Measurements from ENCODE around the gene JADE2.
"Not testable (repeated sequence)": the region's sequence is repeated elsewhere in the genome, so short reads cannot be mapped to it uniquely, and the experiment has no call there.

The JADE2 gene

DNA sequence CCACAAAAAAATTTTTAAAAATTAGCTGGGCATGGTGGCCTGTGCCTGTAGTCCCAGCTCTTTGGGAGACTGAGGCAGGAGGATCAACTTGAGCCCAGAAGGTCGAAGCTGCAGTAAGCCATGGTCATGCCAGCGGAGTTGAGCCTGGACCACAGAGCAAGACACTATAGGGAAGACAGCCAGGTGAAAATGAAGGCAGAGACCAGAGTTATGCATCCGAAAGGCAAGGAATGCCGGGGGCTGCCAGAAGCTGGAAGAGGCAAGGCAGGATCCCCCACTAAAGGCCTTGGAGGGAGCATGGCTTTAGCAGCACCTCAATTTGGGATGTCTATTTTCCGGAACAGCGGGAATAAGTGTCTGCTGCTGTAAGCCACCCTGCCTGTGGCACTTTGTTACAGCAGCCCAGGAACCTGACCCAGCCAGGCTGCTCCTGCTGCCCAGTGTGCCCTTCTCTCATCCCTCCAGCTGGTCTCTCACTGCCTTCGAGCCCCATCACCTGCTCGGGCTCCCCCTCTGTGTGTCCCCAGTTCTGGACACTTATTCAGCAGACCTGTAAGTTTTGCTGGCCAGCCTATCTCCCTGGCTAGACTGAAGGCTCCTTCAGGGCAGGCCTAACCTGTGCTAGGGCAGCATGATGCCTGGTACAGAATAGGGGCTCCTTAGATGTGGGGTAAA, 16.8 kb upstream of the JADE2 start:
- FAIRE-seq: no peak

DNA sequence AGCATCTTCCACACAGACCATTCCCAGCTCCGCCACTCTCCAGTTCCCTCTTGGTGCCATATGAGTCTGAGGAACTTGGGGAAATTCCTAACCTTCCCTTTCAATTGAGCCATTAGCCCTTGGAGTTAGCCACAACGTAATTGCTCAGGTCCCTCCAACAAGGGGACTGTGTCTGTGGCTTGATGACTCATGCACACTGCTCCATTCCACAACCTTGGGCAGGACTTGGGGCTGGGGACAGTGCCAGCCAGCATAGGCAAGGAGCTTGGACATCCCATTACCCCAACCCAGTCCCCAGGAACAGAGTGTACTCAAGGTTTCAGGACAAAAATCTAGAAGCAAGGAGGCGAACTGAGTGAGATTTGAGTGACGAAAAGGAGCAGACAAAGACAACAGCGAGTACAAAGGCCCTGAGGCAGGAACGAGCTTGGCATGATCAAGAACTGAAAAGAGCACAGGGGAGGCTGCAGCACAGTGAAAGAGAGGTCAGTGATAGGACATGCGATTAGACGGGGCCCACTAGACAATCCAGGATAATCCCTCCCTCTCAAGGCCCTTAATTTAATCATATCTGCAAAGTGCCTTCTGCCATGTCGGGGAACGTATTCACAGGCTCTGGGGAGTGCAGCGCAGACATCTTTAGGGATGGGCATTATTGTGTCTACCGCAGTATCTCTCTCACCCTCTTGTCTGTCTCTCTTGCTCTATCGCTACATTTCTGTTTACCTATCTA, 16.0 kb upstream of the JADE2 start:
- no peak for FAIRE-seq

GRCh38 chr5:134510970-134511795, 14.3 kb upstream of the JADE2 start:
- no peak for FAIRE-seq

GRCh38 chr5:134511796-134512660, 13.4 kb upstream of the JADE2 start:
- FAIRE-seq: no peak

DNA sequence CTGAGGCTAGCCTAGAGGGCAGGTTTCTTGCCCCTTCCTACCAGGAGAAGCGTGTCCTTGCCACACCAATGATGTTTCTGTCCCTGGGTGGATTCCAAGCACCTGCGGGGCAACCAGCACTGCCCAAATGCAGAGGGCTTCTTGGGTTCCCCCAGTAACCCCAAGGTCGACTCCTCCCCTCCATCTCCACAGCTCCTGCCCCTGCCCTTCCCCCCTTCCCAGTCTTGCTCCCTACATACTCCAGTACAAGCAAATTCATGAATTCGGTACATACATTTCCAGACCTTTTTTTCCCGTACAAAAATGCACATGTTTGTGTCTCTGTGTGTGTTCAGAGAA, 12.8 kb upstream of the JADE2 start:
- no peak for FAIRE-seq

- FAIRE-seq: no peak
Measured at GRCh38 chr5:134515801-134516200, 9.7 kb upstream of the JADE2 start.

GRCh38 chr5:134516984-134517383, 8.5 kb upstream of the JADE2 start:
- FAIRE-seq: not testable (repeated sequence)

- no peak for FAIRE-seq
Measured at GRCh38 chr5:134517553-134517952, 7.9 kb upstream of the JADE2 start.

GRCh38 chr5:134519989-134520388, 5.5 kb upstream of the JADE2 start:
- no peak for FAIRE-seq

DNA sequence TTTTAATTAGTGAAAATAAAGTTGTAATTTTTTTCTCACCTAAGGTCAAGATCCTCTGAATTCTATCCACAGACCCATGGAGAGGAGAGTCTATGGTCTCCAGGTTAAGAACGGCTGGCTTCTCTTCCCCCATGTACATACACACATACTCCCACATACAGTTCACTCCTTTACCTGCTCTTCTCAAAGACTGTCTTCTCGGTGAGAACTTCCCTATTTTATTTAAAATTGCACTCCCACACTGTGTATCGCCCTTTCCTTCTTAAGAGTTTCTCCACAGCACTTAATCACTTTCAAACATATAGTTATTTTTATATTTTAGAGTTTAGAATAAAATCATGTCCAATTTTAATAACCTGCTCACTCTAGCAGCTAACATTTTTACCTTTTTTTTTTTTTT, 3.6 kb upstream of the JADE2 start:
- FAIRE-seq: no peak

- no peak for FAIRE-seq
Measured at GRCh38 chr5:134523543-134524271, 1.8 kb upstream of the JADE2 start.

GRCh38 chr5:134524272-134524825, 1.1 kb upstream of the JADE2 start:
- no peak for FAIRE-seq

DNA sequence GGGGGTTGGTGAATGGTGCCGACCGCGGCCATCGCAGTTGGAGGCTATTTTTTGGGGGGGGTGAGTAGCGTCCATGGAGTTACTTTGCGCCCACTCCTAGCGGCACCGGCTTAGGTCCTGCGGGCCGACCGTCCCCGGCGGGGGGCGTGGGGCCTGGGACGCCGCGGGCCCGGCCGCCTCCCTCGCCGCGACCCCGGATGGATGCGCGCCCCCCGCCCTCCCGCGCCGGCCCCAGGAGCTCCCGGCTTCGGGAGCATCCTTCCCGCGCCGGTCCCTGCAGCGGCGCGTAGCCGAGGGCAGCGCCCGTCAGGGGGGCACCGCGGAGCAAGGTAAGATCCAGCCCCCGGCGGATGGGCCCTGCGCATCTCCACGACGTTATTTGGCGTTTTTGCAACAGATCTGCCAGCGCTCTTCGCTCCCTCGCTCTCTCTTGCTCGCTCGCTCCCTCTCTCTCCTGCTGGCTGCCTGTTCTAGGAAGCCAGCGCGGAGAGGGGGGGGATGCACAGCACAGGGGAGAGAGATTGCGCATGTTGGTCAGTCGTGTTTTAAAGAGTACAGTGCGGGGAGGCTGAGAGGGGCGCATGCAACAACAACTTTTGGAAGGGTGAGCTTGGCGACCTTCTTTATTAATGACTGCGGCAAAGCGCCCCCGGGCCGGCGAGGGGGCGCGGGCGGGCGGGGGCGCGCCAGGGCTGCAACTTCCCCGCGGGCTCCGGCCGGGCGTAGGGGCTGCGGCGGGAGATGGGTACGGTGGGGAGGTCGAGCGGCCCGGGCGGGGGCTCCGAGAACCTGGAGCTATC, 413 bp downstream of the JADE2 start:
- no peak for FAIRE-seq

GRCh38 chr5:134526483-134527155, 1.1 kb downstream of the JADE2 start:
- no peak for FAIRE-seq

GRCh38 chr5:134527156-134527960, 1.9 kb downstream of the JADE2 start:
- no peak for FAIRE-seq

DNA sequence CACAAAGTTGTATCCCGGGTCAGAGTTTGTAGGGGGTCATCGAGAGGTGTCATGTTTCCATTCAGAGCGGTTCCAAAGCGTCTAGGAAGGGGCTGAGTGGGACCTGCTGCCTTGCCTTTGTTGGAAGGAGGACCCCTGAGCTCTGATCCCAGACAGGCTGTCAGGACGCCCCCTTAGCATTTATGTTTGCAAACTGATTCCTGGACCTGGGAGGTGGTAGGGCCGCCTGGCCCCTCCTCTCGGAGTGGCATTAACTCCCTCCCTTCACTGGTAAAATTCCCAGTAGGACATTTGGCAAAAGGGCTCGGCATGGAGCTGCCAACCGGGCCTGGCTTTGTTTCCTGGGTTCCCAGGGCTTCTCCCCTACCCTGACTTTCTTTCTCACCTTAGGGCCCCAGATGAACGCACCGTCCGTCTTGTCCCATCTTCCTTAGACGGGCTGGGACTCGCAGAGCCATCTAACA, 2.5 kb downstream of the JADE2 start:
- no peak for FAIRE-seq

DNA sequence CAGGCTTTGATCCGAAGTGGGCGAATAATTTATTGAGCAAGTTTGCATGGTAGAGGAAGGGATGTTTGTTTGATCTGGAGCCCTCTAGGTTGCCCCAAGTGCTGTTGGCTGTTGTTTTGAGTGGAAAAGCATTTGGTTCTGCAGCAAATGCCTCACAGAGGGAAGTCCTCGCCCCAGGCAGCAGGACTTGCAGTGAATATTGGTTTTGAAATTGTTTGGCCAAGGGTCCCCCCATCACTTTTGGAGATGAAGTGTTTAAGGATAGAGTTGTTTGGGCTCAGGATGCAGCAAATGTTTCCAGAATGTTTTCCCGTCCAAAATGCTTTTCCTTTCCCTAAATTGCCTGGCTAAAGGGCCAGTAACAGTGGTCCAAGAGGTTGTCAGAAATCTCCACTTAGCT, 3.1 kb downstream of the JADE2 start:
- no peak for FAIRE-seq

DNA sequence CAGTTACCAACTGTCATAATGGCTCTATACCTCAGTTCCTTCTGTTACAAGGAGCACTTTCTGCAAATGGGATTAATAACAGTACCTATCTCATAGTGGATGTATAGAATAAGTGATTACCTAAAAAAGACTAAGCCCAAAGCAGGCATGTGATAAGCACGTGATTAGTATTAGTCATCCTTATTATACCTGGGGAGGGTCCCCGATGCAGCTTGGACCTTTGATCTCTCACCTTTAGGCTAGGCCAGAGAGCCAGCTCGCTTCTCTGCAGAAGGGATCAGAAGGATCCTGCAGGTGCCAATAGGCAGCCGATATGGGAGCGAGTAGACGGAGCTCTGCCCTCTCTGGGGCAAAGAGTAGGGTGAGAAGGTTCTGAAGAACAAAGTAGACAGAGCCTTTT, 4.0 kb downstream of the JADE2 start:
- no peak for FAIRE-seq

- FAIRE-seq: no peak
Measured at GRCh38 chr5:134530301-134531077, 5.0 kb downstream of the JADE2 start.
